ENCODE data around the gene DRD2. TPM values are rescaled to one million over a fixed set of nuclear protein-coding genes. Genes with fewer than 3 reads are reported as not detected.

Gene DRD2
- total RNA-seq, 2 experiments from 2014 or later: 0.30 to 0.86 TPM

- no peaks in the 10 kb centered on the region for H3K4me1 Mint-ChIP-seq
Measured at GRCh38 chr11:113382121-113382520, 93.1 kb downstream of the DRD2 start.

GRCh38 chr11:113378692-113379091 lies 96.5 kb downstream of the DRD2 start:
- ChIA-PET POLR2A (no interaction called here), CTCF (no interaction called here)
- Mint-ChIP-seq H3K27me3 (no peaks in the 10 kb centered on the region), H3K27ac (no peak overlapping the region), H3K9me3 (no peaks in the 10 kb centered on the region), H3K4me3 (no peak overlapping the region), H3K4me1 (no peaks in the 10 kb centered on the region), H3K36me3 (ENCODE audit: low read depth) (no peaks in the 10 kb centered on the region)
- no peak for DNase-seq

More at GRCh38 chr11:113382121-113382520, 93.1 kb downstream of the DRD2 start:
- Mint-ChIP-seq H3K36me3 (ENCODE audit: low read depth) (no peaks in the 10 kb centered on the region), H3K27ac (no peak overlapping the region), H3K27me3 (peaks cover 3% of the 10 kb centered on the region), H3K4me3 (no peak overlapping the region), H3K9me3 (no peaks in the 10 kb centered on the region)
- DNase-seq: no peak
- ChIA-PET CTCF (no interaction called here), POLR2A (no interaction called here)

- H3K36me3 Mint-ChIP-seq (ENCODE audit: low read depth): no peaks in the 10 kb centered on the region
- ChIA-PET POLR2A (no interaction called here), CTCF (interaction anchor here (0.5 kb wide), 1 partner anchor 243 kb away, joined by 3 read pairs; no protein-coding TSS in a partner anchor)
- H3K4me3 Mint-ChIP-seq: no peak overlapping the region
- no peaks in the 10 kb centered on the region for H3K9me3 Mint-ChIP-seq
- H3K27me3 Mint-ChIP-seq: no peaks in the 10 kb centered on the region
- DNase-seq: no peak
- no peaks in the 10 kb centered on the region for H3K4me1 Mint-ChIP-seq
- no peak overlapping the region for H3K27ac Mint-ChIP-seq
Measured at GRCh38 chr11:113377681-113378412, 97.4 kb downstream of the DRD2 start.

GRCh38 chr11:113376156-113376555 lies 99.0 kb downstream of the DRD2 start:
- Mint-ChIP-seq H3K36me3 (ENCODE audit: low read depth) (no peaks in the 10 kb centered on the region), H3K27me3 (no peaks in the 10 kb centered on the region), H3K4me1 (no peaks in the 10 kb centered on the region), H3K27ac (no peak overlapping the region), H3K9me3 (no peaks in the 10 kb centered on the region), H3K4me3 (no peak overlapping the region)
- ChIA-PET CTCF (no interaction called here), POLR2A (no interaction called here)
- DNase-seq: no peak

GRCh38 chr11:113375402-113375801 lies 99.8 kb downstream of the DRD2 start:
- DNase-seq: no peak
- no peaks in the 10 kb centered on the region for H3K27me3 Mint-ChIP-seq
- no peak overlapping the region for H3K4me3 Mint-ChIP-seq
- no peak overlapping the region for H3K27ac Mint-ChIP-seq
- no peaks in the 10 kb centered on the region for H3K4me1 Mint-ChIP-seq
- no peaks in the 10 kb centered on the region for H3K36me3 Mint-ChIP-seq (ENCODE audit: low read depth)
- CTCF ChIA-PET: no interaction called here
- POLR2A ChIA-PET: no interaction called here
- H3K9me3 Mint-ChIP-seq: no peaks in the 10 kb centered on the region

GRCh38 chr11:113373981-113374560 lies 101.1 kb downstream of the DRD2 start:
- no peaks in the 10 kb centered on the region for H3K4me1 Mint-ChIP-seq
- no peak overlapping the region for H3K27ac Mint-ChIP-seq
- ChIA-PET CTCF (no interaction called here), POLR2A (no interaction called here)
- no peaks in the 10 kb centered on the region for H3K9me3 Mint-ChIP-seq
- H3K4me3 Mint-ChIP-seq: no peak overlapping the region
- no peak for DNase-seq
- no peaks in the 10 kb centered on the region for H3K36me3 Mint-ChIP-seq (ENCODE audit: low read depth)
- H3K27me3 Mint-ChIP-seq: no peaks in the 10 kb centered on the region

- ChIA-PET CTCF (no interaction called here), POLR2A (no interaction called here)
- H3K4me1 Mint-ChIP-seq: no peaks in the 10 kb centered on the region
- H3K9me3 Mint-ChIP-seq: no peaks in the 10 kb centered on the region
- H3K27ac Mint-ChIP-seq: no peak overlapping the region
- H3K36me3 Mint-ChIP-seq (ENCODE audit: low read depth): no peaks in the 10 kb centered on the region
- no peak for DNase-seq
- no peaks in the 10 kb centered on the region for H3K27me3 Mint-ChIP-seq
- H3K4me3 Mint-ChIP-seq: no peak overlapping the region
Measured at GRCh38 chr11:113373306-113373705, 101.9 kb downstream of the DRD2 start.

GRCh38 chr11:113372309-113372708 lies 102.9 kb downstream of the DRD2 start:
- H3K9me3 Mint-ChIP-seq: no peaks in the 10 kb centered on the region
- ChIA-PET POLR2A (no interaction called here), CTCF (no interaction called here)
- no peaks in the 10 kb centered on the region for H3K27me3 Mint-ChIP-seq
- no peaks in the 10 kb centered on the region for H3K4me1 Mint-ChIP-seq
- H3K4me3 Mint-ChIP-seq: no peak overlapping the region
- no peak for DNase-seq
- H3K36me3 Mint-ChIP-seq (ENCODE audit: low read depth): no peaks in the 10 kb centered on the region
- H3K27ac Mint-ChIP-seq: no peak overlapping the region

GRCh38 chr11:113370634-113371033 lies 104.6 kb downstream of the DRD2 start:
- H3K4me3 Mint-ChIP-seq: no peak overlapping the region
- H3K27ac Mint-ChIP-seq: no peak overlapping the region
- peaks cover 7% of the 10 kb centered on the region for H3K4me1 Mint-ChIP-seq
- no peaks in the 10 kb centered on the region for H3K36me3 Mint-ChIP-seq (ENCODE audit: low read depth)
- no peaks in the 10 kb centered on the region for H3K9me3 Mint-ChIP-seq
- no peak for DNase-seq
- ChIA-PET CTCF (no interaction called here), POLR2A (no interaction called here)
- H3K27me3 Mint-ChIP-seq: no peaks in the 10 kb centered on the region

GRCh38 chr11:113369411-113369810 lies 105.8 kb downstream of the DRD2 start:
- H3K9me3 Mint-ChIP-seq: no peaks in the 10 kb centered on the region
- ChIA-PET POLR2A (no interaction called here), CTCF (no interaction called here)
- peaks cover 7% of the 10 kb centered on the region for H3K4me1 Mint-ChIP-seq
- no peak overlapping the region for H3K4me3 Mint-ChIP-seq
- no peaks in the 10 kb centered on the region for H3K36me3 Mint-ChIP-seq (ENCODE audit: low read depth)
- no peak overlapping the region for H3K27ac Mint-ChIP-seq
- H3K27me3 Mint-ChIP-seq: no peaks in the 10 kb centered on the region
- no peak for DNase-seq

- POLR2A ChIA-PET: no interaction called here
- Mint-ChIP-seq H3K27ac (no peak overlapping the region), H3K4me3 (no peak overlapping the region), H3K4me1 (peaks cover 7% of the 10 kb centered on the region), H3K36me3 (ENCODE audit: low read depth) (no peaks in the 10 kb centered on the region), H3K9me3 (no peaks in the 10 kb centered on the region), H3K27me3 (no peaks in the 10 kb centered on the region)
- CTCF ChIA-PET: no interaction called here
- DNase-seq: no peak
Measured at GRCh38 chr11:113365895-113366294, 109.3 kb downstream of the DRD2 start.

- no peak overlapping the region for H3K4me3 Mint-ChIP-seq
Measured at GRCh38 chr11:113363996-113364641, 111.1 kb downstream of the DRD2 start.

GRCh38 chr11:113363406-113363805 lies 111.8 kb downstream of the DRD2 start:
- Mint-ChIP-seq H3K27me3 (no peaks in the 10 kb centered on the region), H3K4me1 (peaks cover 7% of the 10 kb centered on the region), H3K36me3 (ENCODE audit: low read depth) (peaks cover 4% of the 10 kb centered on the region), H3K9me3 (no peaks in the 10 kb centered on the region), H3K27ac (no peak overlapping the region), H3K4me3 (no peak overlapping the region)
- POLR2A ChIA-PET: no interaction called here
- CTCF ChIA-PET: no interaction called here
- no peak for DNase-seq

More at GRCh38 chr11:113363996-113364641, 111.1 kb downstream of the DRD2 start:
- ChIA-PET CTCF (no interaction called here), POLR2A (no interaction called here)
- Mint-ChIP-seq H3K27ac (no peak overlapping the region), H3K36me3 (ENCODE audit: low read depth) (no peaks in the 10 kb centered on the region), H3K27me3 (no peaks in the 10 kb centered on the region), H3K4me1 (peaks cover 7% of the 10 kb centered on the region), H3K9me3 (no peaks in the 10 kb centered on the region)
- no peak for DNase-seq

Measured in activated CD4-positive, alpha-beta memory T cell treated with anti-CD3 and anti-CD28 coated beads, Interleukin-2, amount 10 ng/mL, durations not matched to agents 7 days and 5 days (primary cell).